Tibial nerve (tissue), 3 donors: ENCODE data around the gene ADAM15.

ENCODE experiments used
- CTCF ChIP-seq, 5 experiments: fragments of 200-600 bp in 3 of 5; fragments of 450-650 bp in 2 of 5; sonication (generic) in 3 of 5; IDR thresholded peaks; one replicate each; pipeline ENCODE4 v1.5.1; 2016 to 2019; ENCODE audit warnings: antibody characterized with exemption in 5 of 5, mild to moderate bottlenecking in 3 of 5, moderate library complexity in 2 of 5
- POLR2A ChIP-seq, 2 donors: fragments of 450-650 bp; IDR thresholded peaks; one replicate each; pipeline ENCODE4 v1.6.1; 2017; ENCODE audit warnings: antibody characterized with exemption in 2 of 2, mild to moderate bottlenecking in 2 of 2, moderate library complexity in 2 of 2

- TF ChIP-seq CTCF (IDR thresholded peaks at IDR 0.05) (no peak), POLR2A (IDR thresholded peaks at IDR 0.05) (peak in 1 of 2 donors; percentile 55)
Observed at GRCh38 chr1:155051342-155051776, 243 bp downstream of the ADAM15 start.
